H7 (cell line): Measurements from ENCODE around the gene EMC6. TPM values are rescaled to one million over a fixed set of nuclear protein-coding genes. Genes with fewer than 3 reads are reported as not detected.

Source experiments
- DNase-seq: peaks from one replicate; pipeline ENCODE4 v3.0.0; 2012
- H3K27me3 ChIP-seq: 2 replicates; pipeline ENCODE4 v1.6.0; 2011; ENCODE audit warnings: mild to moderate bottlenecking, low read length; ENCODE audit not compliant: control insufficient read depth, insufficient read depth
- H3K36me3 ChIP-seq: replicated peaks from 2 replicates; pipeline ENCODE4 v1.5.1; 2011; ENCODE audit warnings: low read length; ENCODE audit not compliant: control insufficient read depth, insufficient read depth
- H3K4me3 ChIP-seq: 2 replicates; pipeline ENCODE4 v1.5.1; 2011; ENCODE audit warnings: low read depth, mild to moderate bottlenecking, control low read depth, low read length, moderate library complexity; ENCODE audit not compliant: insufficient read depth
- total RNA-seq: library from RNA; depleted of rRNA; stranded (reverse); fragments of >200 nt; shearing (Covaris generic); gene quantifications from 2 replicates; pipeline ENCODE4 v1.2.3, GENCODE V29; 2014; rRNA removed

The EMC6 gene
- total RNA-seq, result 41.6 and 48.5 TPM in 2 replicates

DNA sequence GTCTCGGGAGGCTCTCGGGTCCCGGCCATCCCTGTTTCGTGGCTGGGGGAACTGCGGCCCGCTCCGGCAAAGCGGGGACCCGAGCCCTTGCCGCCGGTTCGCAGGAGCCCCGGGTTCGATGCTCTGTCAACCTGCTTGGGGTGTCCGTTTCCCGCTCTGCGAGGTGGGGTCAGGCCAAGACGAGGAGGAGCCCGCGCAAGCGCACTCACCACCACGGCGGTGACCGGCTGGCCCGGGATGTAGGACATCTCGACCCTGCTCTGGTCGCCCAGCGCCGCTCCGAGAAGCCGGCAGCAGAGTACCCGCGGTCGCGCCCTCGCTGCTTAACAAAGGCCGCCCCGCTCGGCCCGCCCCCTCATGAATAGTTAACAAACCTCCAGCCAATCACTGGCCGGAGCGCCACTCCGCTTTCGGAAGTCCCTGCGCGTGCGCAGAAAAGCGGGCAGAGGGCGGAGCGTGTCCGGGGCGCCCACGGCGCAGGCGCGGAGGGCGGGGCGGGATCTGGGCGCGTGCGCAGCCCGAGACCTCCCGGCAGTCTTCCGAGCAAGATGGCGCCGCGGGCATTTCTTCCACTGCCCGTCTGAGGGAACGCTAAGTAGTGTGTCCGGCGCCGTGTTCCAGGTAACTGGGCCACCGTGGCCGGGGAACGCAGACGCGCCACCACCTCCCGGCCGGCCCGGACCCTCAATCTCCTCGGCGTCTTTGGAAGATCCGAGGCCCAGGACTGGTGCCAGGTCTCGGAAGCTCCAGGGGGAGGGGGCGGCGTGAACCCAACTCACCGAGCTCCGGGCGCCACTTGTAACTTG lies at the start of gene EMC6, which contains the start of gene TAX1BP3:
TSS of gene EMC6 (plus strand) at position 534 of the 806 bp plus-strand sequence. CDS start 335 bp downstream, outside the sequence.
TSS of gene TAX1BP3 (minus strand) at position 300 of the 806 bp plus-strand sequence. CDS start at position 248, 52 bp downstream.
- peaks cover 2% of the 10 kb centered on the region for H3K36me3 ChIP-seq
- H3K4me3 ChIP-seq, result peak within 1 kb of the TSS; percentile 94
- H3K27me3 ChIP-seq, result no peaks in the 10 kb centered on the region
- DNase-seq, result peak; percentile 100

DNA sequence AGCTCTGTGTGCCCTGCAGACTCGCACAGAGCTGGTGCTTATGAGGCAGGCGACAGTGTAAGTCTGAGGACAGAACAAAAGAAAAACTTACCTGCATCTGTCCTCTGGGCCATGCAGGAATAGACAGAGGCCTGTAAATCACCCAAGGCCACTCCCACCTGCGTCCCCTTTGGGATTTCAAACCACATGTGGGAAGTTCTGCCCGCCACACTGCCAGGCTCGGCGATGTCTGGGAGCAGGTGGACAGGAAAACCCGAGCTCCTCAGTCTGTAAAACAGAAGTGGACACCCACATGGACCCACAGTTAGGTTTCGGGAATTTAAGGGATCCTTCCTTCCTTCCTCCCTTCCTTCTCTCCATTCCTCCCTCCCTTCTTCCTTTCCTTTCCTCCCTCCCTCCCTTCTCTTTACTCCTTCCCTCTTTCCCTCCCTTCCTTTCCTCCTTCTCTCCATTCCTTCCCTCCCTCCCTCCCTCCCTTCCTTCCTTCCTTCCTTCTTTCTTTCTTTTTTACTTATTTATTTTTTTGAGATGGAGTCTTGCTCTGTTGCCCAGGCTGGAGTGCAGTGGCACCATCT lies 47.4 kb upstream of the EMC6 start:
- DNase-seq, result no peak
- no peak overlapping the region for H3K4me3 ChIP-seq
- peaks cover 28% of the 10 kb centered on the region for H3K36me3 ChIP-seq
- no peaks in the 10 kb centered on the region for H3K27me3 ChIP-seq

DNA sequence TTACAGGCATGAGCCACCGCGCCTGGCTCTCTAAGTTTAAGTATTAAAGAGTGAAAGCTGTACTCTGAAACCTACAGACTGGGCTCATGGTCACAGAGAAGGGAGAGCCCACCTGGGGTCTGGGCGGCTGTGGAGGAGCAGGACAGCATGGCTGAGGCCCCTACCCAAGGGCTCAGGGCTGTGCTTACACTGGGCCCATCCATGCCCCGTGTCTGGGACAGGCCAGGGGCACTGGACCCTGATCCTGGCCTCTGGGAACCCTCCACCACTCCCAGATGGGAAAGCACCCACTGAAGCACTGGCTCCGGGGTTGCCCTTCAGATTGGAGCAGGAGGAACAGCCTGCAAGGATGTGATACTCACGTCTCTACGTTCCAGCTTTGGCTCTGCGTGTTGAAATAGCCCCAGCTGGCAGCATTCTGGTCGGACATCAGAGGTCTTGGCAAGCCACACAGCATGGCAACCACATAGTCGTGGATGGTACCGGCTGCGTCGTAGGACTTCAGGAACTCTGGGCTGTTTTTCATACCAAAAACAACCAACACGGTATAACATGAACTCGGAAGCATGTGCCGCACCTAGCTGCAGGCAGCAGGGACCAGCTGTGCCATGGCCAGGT lies 45.5 kb upstream of the EMC6 start:
- H3K36me3 ChIP-seq, result peaks cover 24% of the 10 kb centered on the region
- no peak overlapping the region for H3K4me3 ChIP-seq
- no peaks in the 10 kb centered on the region for H3K27me3 ChIP-seq
- DNase-seq, result no peak

DNA sequence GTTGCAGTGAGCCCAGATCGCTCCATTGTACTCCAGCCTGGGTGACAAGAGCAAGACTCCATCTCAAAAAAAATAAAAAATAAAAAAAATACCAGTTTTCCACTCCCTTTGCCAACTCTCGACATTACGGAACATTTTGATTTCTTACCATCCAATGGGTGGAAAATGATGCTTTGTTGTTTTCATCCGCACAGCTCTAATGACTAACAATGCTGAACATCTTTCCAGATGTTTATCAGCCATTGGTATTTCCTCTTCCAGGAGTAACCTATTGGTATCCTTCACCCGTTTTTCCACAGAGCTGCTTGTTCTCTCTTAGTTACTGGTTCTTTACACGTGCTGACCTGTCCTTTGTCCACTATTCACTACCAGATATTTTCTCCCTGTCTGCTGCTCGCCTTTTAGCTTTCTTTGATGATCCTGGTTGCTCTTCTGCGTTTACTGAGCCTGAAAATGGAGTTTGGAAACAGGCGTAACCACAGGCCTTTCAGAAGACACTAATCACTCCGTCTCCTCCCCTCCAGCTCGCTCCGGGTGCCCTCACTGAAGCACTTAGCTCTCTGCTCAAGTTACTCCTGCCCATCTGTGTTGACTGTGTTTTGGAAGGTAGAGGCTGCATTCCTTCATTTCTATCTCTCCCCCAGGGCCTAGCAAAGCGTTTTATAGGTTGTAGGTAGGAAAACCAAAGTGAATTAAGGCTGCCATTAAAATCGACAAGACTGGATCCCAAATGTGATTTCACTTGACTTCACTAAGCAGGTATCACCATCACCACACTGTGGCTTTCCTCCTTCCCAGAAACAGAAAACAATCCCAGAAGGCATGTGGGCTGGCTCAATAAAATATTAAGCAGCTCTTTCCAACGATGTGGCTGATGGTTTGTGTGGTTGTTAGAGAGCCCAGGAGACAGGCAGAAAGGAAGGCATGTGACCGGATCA lies 41.5 kb upstream of the EMC6 start:
- H3K4me3 ChIP-seq, result no peak overlapping the region

GRCh38 chr17:3627769-3628167 lies 40.8 kb upstream of the EMC6 start:
- Histone ChIP-seq H3K4me3 (no peak overlapping the region), H3K36me3 (peaks cover 23% of the 10 kb centered on the region), H3K27me3 (no peaks in the 10 kb centered on the region)
- DNase-seq, result no peak

More for the DNA sequence above, 41.5 kb upstream of the EMC6 start:
- no peak for DNase-seq
- Histone ChIP-seq H3K27me3 (no peaks in the 10 kb centered on the region), H3K36me3 (peaks cover 25% of the 10 kb centered on the region)

DNA sequence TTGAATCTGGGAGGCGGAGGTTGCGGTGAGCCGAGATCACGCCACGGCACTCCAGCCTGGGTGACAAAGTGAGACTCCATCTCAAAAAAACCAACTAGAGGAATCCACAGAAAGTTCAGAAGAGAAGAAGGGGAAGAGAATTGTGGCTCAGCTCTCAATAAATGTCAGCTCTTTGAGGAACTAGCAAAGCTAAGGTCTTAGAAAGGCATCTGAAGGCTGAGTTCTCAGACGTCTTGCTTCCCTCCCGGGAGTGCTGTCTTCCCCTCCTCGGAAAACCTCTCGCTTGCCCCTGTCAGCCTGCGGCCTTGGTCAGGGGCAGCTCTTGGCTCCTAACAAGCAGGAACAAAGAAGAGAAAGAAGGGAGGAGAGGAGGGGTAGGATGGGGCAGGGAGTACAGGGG lies 37.8 kb upstream of the EMC6 start:
- peaks cover 10% of the 10 kb centered on the region for H3K36me3 ChIP-seq
- no peak for DNase-seq
- no peak overlapping the region for H3K4me3 ChIP-seq
- no peaks in the 10 kb centered on the region for H3K27me3 ChIP-seq

DNA sequence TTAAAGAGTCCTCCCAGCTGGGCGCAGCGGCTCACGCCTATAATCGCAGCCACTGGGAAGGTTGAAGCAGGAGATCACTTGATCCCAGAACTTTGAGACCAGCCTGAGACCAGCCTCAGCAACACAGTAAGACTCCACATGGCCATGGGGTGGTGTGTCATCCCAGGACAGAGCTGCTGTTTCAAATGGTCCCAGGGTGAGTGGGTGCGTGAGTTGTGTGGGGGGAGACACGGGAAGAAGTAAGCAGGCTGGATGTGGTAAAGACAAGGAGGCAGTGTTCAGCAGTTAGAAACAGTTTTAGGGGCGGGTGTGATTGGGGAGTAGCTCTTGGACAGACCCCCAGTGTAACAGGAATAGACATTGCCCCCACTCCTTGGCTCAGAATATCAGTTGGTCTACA lies 36.3 kb upstream of the EMC6 start:
- DNase-seq, result no peak
- Histone ChIP-seq H3K27me3 (no peaks in the 10 kb centered on the region), H3K4me3 (no peak overlapping the region), H3K36me3 (peaks cover 10% of the 10 kb centered on the region)

DNA sequence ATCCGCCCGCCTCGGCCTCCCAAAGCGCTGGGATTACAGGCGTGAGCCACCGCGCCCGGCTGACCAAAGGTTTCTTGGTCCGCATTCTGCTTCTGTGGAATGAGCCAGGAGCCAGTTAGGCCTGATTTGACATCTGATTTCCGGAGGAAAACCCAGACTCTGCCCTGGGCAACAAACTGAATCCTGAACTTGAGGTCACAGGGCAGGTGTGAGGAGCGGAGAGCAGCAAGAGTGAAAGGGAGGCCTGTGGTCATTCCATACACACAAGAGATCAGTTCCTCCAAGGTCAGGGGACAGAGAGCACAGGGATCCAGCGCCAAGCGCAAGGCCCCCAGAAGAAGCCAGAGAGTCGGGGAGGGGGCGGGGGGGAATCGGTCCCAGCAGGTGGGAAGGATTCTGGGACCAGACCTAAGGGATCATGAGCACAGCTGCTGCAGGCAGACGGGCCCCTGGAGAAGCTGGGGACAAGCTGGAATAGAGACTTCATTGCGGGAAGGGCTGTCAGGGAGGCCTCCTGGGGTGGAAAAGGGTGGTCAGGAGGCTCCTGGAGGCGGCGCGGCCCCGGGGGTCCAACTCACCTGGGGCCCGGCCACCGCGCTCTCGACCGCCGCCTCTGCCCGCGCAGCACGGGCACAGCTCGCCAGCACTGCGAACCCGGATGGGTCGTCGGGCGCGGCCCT lies 33.0 kb upstream of the EMC6 start:
- Histone ChIP-seq H3K27me3 (no peaks in the 10 kb centered on the region), H3K4me3 (peak overlapping the region; percentile 96), H3K36me3 (peaks cover 1% of the 10 kb centered on the region)
- DNase-seq, result no peak

DNA sequence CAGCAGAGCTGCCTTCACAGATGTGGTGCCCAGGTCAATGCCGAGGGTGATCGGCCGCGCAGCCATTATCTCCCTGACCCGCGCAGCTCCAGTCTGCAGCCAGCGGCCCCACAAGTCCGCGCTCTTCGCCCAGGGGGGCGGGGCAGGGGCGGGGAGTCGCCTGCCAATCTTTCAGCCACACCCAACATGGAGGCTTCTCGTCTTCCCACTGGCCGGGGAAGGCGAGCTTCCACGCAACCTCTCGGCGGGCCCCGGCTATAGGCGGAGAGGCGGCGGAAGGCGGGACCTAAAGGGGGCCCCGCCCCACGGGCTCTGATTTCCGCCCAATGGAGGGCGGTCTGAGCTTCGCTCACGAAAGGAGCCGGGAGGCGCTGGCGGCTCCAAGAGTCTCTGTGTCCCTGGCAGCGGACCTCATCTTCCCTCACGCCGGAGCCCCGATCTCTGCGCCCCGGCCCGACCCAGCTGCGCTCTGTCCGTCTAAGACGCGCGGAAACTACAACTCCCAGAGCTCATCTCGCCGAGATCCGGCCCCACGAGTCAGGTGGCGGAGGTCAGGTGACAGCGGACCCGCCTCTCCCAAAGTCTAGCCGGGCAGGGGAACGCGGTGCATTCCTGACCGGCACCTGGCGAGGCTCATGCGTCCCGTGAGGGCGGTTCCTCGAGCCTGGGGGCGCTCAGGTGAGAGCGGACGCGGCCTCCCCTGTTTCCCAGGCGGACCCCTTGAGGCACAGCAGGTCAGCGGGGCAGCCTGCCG lies 32.3 kb upstream of the EMC6 start, which contains the start of the genes CTNS and SHPK:
TSS of gene CTNS (plus strand) at position 607 of the 754 bp plus-strand sequence. CDS start 3,447 bp downstream, outside the sequence.
TSS of gene SHPK (minus strand) at position 97 of the 754 bp plus-strand sequence. CDS start at position 66, 31 bp downstream.
- peak within 1 kb of the TSS; percentile 96 for H3K4me3 ChIP-seq
- H3K36me3 ChIP-seq, result no peaks in the 10 kb centered on the region; the same call in 1 of the 2 replicates
- no peaks in the 10 kb centered on the region for H3K27me3 ChIP-seq
- DNase-seq, result peak; percentile 100

DNA sequence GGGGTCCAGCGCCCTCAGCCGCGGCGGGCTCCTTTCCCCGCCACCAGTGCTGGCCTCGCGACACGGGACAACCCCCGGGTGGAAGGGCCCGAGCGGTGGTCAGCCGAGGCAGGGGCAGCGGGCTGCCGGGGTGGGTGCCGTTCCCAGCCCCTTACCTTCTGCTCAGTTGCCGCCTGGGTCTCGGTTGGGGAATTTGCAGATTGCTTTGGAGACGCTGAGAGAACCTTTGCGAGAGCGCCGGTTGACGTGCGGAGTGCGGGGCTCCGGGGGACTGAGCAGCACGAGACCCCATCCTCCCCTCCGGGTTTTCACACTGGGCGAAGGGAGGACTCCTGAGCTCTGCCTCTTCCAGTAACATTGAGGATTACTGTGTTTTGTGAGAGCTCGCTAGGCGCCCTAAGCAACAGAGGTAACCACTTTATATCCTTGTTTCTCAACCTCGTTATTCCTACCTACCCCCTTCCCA lies 31.7 kb upstream of the EMC6 start:
- DNase-seq, result peak; percentile 83
- peak overlapping the region; percentile 82 for H3K4me3 ChIP-seq

DNA sequence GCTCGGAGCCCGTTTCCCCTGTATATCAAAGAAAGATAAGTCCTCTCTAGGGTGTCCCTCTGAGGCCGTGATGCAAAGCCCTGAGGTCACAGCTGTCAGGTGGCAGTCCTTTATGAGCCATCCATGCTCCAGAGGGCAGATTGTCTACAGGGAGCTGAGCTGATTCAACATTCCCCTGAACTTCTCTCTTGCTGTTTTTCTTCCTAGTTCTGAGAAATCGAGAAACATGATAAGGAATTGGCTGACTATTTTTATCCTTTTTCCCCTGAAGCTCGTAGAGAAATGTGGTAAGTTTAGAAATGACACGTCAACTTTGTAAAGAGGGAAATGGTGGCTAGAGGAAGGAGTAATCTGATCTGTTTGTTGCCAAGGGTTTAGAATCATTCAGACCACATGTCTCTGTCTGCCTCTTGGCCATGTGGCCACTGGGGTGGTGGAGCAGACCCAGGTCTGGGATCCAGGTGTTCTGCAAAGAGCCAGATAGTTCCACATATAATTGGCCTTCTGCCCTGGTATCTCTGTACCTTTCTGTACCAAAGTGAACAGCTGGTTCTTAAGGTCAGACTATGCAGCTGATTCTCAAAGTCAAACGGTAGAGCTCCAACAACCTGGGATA lies 28.5 kb upstream of the EMC6 start:
- no peak for DNase-seq
- H3K36me3 ChIP-seq, result no peaks in the 10 kb centered on the region; the same call in 1 of the 2 replicates
- no peaks in the 10 kb centered on the region for H3K27me3 ChIP-seq
- no peak overlapping the region for H3K4me3 ChIP-seq

More for the DNA sequence above, 31.7 kb upstream of the EMC6 start:
- no peaks in the 10 kb centered on the region; the same call in 1 of the 2 replicates for H3K36me3 ChIP-seq
- no peaks in the 10 kb centered on the region for H3K27me3 ChIP-seq

- H3K4me3 ChIP-seq, result no peak overlapping the region
- DNase-seq, result no peak
Observed at GRCh38 chr17:3641014-3641413, 27.6 kb upstream of the EMC6 start.

More at GRCh38 chr17:3641014-3641413, 27.6 kb upstream of the EMC6 start:
- peaks cover 2% of the 10 kb centered on the region; the same call in 1 of the 2 replicates for H3K36me3 ChIP-seq
- no peaks in the 10 kb centered on the region for H3K27me3 ChIP-seq
